HepG2 (cell line): ENCODE results near the gene ASF1B. TPM values are rescaled to one million over a fixed set of nuclear protein-coding genes. Genes with fewer than 3 reads are reported as not detected.

Source experiments
- CTCF ChIP-seq: sonication (generic); formaldehyde crosslinking; IDR thresholded peaks from 2 replicates; pipeline ENCODE4 v1.5.0; 2020; ENCODE audit warnings: mild to moderate bottlenecking, missing genetic modification reagents, moderate library complexity
- HIVEP1 ChIP-seq: sonication (generic); formaldehyde crosslinking; IDR thresholded peaks from 2 replicates; pipeline ENCODE4 v1.4.0; 2020; ENCODE audit warnings: mild to moderate bottlenecking, missing genetic modification reagents
- IKZF5 ChIP-seq: IDR thresholded peaks from 2 replicates; pipeline ENCODE4 v1.6.1; 2018; ENCODE audit warnings: missing genetic modification reagents, mild to moderate bottlenecking, missing compliant biosample characterization
- MAF1 ChIP-seq: sonication (generic); formaldehyde crosslinking; IDR thresholded peaks from 2 replicates; pipeline ENCODE4 v1.5.0; 2020; ENCODE audit warnings: missing genetic modification reagents, borderline replicate concordance
- MAFG ChIP-seq: sonication (generic); formaldehyde crosslinking; IDR thresholded peaks from 2 replicates; pipeline ENCODE4 v1.5.1; 2020; ENCODE audit warnings: mild to moderate bottlenecking, missing genetic modification reagents
- MATR3 ChIP-seq: sonication (generic); formaldehyde crosslinking; IDR thresholded peaks from 2 replicates; pipeline ENCODE4 v1.4.0; 2020; ENCODE audit warnings: missing genetic modification reagents
- MXD3 ChIP-seq: IDR thresholded peaks from 2 replicates; pipeline ENCODE4 v1.6.1; 2016; ENCODE audit warnings: mild to moderate bottlenecking, missing biosample characterization, missing genetic modification reagents
- PRDM4 ChIP-seq: sonication (generic); formaldehyde crosslinking; IDR thresholded peaks from 2 replicates; pipeline ENCODE4 v1.9.0; 2021; ENCODE audit warnings: missing genetic modification reagents, borderline replicate concordance
- RBFOX2 ChIP-seq: fragments of 200-400 bp; formaldehyde crosslinking; IDR thresholded peaks from 2 replicates; pipeline ENCODE4 v1.6.1; 2017; ENCODE audit warnings: low read depth, mild to moderate bottlenecking, low read length
- SAP130 ChIP-seq: IDR thresholded peaks from 2 replicates; pipeline ENCODE4 v1.6.1; 2016; ENCODE audit warnings: low read depth
- SIX1 ChIP-seq: sonication (generic); formaldehyde crosslinking; IDR thresholded peaks from 2 replicates; pipeline ENCODE4 v1.4.0; 2020; ENCODE audit warnings: missing genetic modification reagents, borderline replicate concordance
- U2AF1 ChIP-seq: fragments of 200-400 bp; formaldehyde crosslinking; optimal IDR thresholded peaks from 2 replicates; pipeline ENCODE3; 2017; ENCODE audit warnings: mild to moderate bottlenecking, low read depth, low read length
- YEATS4 ChIP-seq: sonication (generic); formaldehyde crosslinking; IDR thresholded peaks from 2 replicates; pipeline ENCODE4 v1.4.0; 2020; ENCODE audit warnings: missing genetic modification reagents, borderline replicate concordance
- ZBTB20 ChIP-seq: sonication (generic); formaldehyde crosslinking; IDR thresholded peaks from 2 replicates; pipeline ENCODE4 v1.8.1; 2023; ENCODE audit warnings: missing genetic modification reagents, low read depth, mild to moderate bottlenecking, borderline replicate concordance
- ZBTB44 ChIP-seq: sonication (generic); formaldehyde crosslinking; IDR thresholded peaks from 2 replicates; pipeline ENCODE4 v1.4.0; 2020; ENCODE audit warnings: missing genetic modification reagents
- ZNF274 ChIP-seq: sonication (generic); formaldehyde crosslinking; IDR thresholded peaks from 2 replicates; pipeline ENCODE4 v1.5.1; 2020; ENCODE audit warnings: mild to moderate bottlenecking, missing genetic modification reagents
- ZNF547 ChIP-seq: sonication (generic); formaldehyde crosslinking; IDR thresholded peaks from 2 replicates; pipeline ENCODE4 v1.5.1; 2020; ENCODE audit warnings: mild to moderate bottlenecking, missing genetic modification reagents
- ZNF562 ChIP-seq: sonication (generic); formaldehyde crosslinking; IDR thresholded peaks from 2 replicates; pipeline ENCODE4 v1.8.0; 2022; ENCODE audit warnings: missing genetic modification reagents, borderline replicate concordance
- ZNF7 ChIP-seq: IDR thresholded peaks from 2 replicates; pipeline ENCODE4 v1.6.1; 2016; ENCODE audit warnings: missing biosample characterization, missing genetic modification reagents
- polyA plus RNA-seq, 8 experiments: library from polyadenylated mRNA; depleted of rRNA in 3 of 8; stranded (reverse) in 7 of 8; unstranded in 1 of 8; fragments of >200 nt; fragmentation: Illumina TruSeq in 4 of 8; extraction: Trizol in 4 of 8; gene quantifications; 2 replicates each; pipeline versions ENCODE4 v1.2.1 to v1.2.3, GENCODE V29; 2011 to 2016; ENCODE audit warnings: low read depth in 4 of 8, missing spikeins in 1 of 8, mixed read lengths in 1 of 8; ENCODE audit not compliant: insufficient read depth in 1 of 8
- total RNA-seq, 5 experiments: library from RNA; depleted of rRNA; stranded (reverse); fragments of >200 nt; fragmentation: Illumina TruSeq; extraction: Trizol; gene quantifications; 2 replicates each; pipeline ENCODE4 v1.2.3, GENCODE V29; 2016; ENCODE audit warnings: low read depth in 1 of 5

Gene ASF1B
- total and polyA plus RNA-seq, 2 of the 13 experiments (the other 11 are each of a cell fraction or from before 2014, with no cell fraction given) = 18.2 to 24.8 TPM

- TF ChIP-seq MXD3 (CRISPR knock-in tag) = peak; percentile 39; the same call in 1 of the 2 replicates
- TF ChIP-seq MATR3 (CRISPR knock-in tag) = no peak
- TF ChIP-seq ZNF547 (CRISPR knock-in tag) = peak; percentile 19; the same call in 1 of the 2 replicates
- 0 out of 2 replicates have a peak, but pooled peaks have one; percentile 16 for TF ChIP-seq SIX1 (CRISPR knock-in tag)
- no peak for TF ChIP-seq ZNF562 (CRISPR knock-in tag)
- 0 out of 2 replicates have a peak, but pooled peaks have one; percentile 15 for TF ChIP-seq CTCF (CRISPR knock-in tag)
- peak; percentile 39; the same call in 1 of the 2 replicates for TF ChIP-seq IKZF5 (CRISPR knock-in tag)
- TF ChIP-seq HIVEP1 (CRISPR knock-in tag) = peak; percentile 77; the same call in 1 of the 2 replicates
- TF ChIP-seq MAFG (CRISPR knock-in tag) = no peak
- TF ChIP-seq PRDM4 (CRISPR knock-in tag) = no peak
- TF ChIP-seq ZBTB20 (CRISPR knock-in tag) = no peak
- TF ChIP-seq RBFOX2 = peak; percentile 78
- TF ChIP-seq YEATS4 (CRISPR knock-in tag) = peak; percentile 78
- TF ChIP-seq ZBTB44 (CRISPR knock-in tag) = no peak
- no peak for TF ChIP-seq U2AF1
- TF ChIP-seq SAP130 (CRISPR knock-in tag) = peak; percentile 69
- peak; percentile 90 for TF ChIP-seq ZNF274 (CRISPR knock-in tag)
- TF ChIP-seq MAF1 (CRISPR knock-in tag) = no peak
- peak; percentile 95 for TF ChIP-seq ZNF7 (CRISPR knock-in tag)
These were observed 18.0 kb downstream of the ASF1B start (continued) for GRCh38 chr19:14118165-14119051.
